Left lung (tissue), 10 donors: ENCODE results near the gene JARID2. TPM values are rescaled to one million over a fixed set of nuclear protein-coding genes. Genes with fewer than 3 reads are reported as not detected.

Experiments
- ATAC-seq: fragments of 200-7000 bp; cut with Tn5 transposase; one replicate; pipeline ENCODE4 v1.9.1; 2020; ENCODE audit warnings: moderate library complexity
- DNase-seq, 4 donors: peaks; one replicate each; pipeline ENCODE4 v3.0.0-alpha.2; 2013 to 2020
- H3K27ac ChIP-seq, 2 donors: fragments of 200-600 bp; sonication (generic) in 1 of 2; one replicate each; pipeline versions ENCODE4 v1.5.0 to v1.8.0; 2020 to 2021
- H3K27me3 ChIP-seq, 2 donors: fragments of 200-600 bp; sonication (generic) in 1 of 2; one replicate each; pipeline versions ENCODE4 v1.5.0 to v1.8.0; 2020 to 2021
- H3K36me3 ChIP-seq, 2 donors: fragments of 200-600 bp; sonication (generic) in 1 of 2; one replicate each; pipeline versions ENCODE4 v1.5.0 to v1.8.0; 2020 to 2021
- H3K4me1 ChIP-seq, 2 donors: fragments of 200-600 bp; one replicate each; pipeline ENCODE4 v1.8.0; 2021
- H3K4me3 ChIP-seq, 2 donors: fragments of 200-600 bp; sonication (generic) in 1 of 2; one replicate each; pipeline versions ENCODE4 v1.5.0 to v1.8.0; 2020 to 2021; ENCODE audit warnings: mild to moderate bottlenecking in 1 of 2
- H3K9me3 ChIP-seq, 2 donors: fragments of 200-600 bp; sonication (generic) in 1 of 2; one replicate each; pipeline versions ENCODE4 v1.5.0 to v1.8.0; 2020 to 2021
- CTCF ChIP-seq, 2 donors: fragments of 200-600 bp; sonication (generic) in 1 of 2; IDR thresholded peaks; one replicate each; pipeline versions ENCODE4 v1.5.0 to v1.8.0; 2021; ENCODE audit warnings: antibody characterized with exemption in 2 of 2
- intact Hi-C, 2 donors: fragments of 100-400 bp; cut with DNase I; formaldehyde crosslinking; loops; one replicate each; pipeline versions ENCODE4 v1.11.2 to v1.14.2; 2022
- polyA plus RNA-seq, 6 donors: library from polyadenylated mRNA; unstranded; fragments of 120-200 nt; gene quantifications; one replicate each; pipeline ENCODE4 v1.2.1, GENCODE V29; 2013; ENCODE audit not compliant: insufficient read length in 6 of 6
- total RNA-seq, 2 donors: library from RNA; stranded (reverse); fragmentation: NEBNext Ultra II Directional; extraction: Animal tissue kit (Norgen Biotek cat#: 25700); gene quantifications; one replicate each; pipeline ENCODE4 v1.2.1, GENCODE V29; 2021
- donor health status: DM: no; HTN: yes; CAD: no.
- donor health status: DM: no; HTN: no; CAD: no.

Gene JARID2
- total and polyA plus RNA-seq, 8 donors: 10.2 to 19.4 (median 17.8) TPM

- no peak for TF ChIP-seq CTCF (IDR thresholded peaks at IDR 0.05)
- intact Hi-C loops: no loop called here
- Histone ChIP-seq H3K4me1 (peaks cover 4 to 71% of the 10 kb centered on the region in 2 donors), H3K9me3 (no peaks in the 10 kb centered on the region), H3K36me3 (no peaks in the 10 kb centered on the region), H3K27ac (no peak overlapping the region), H3K4me3 (no peak overlapping the region), H3K27me3 (no peaks in the 10 kb centered on the region)
- no peak for ATAC-seq
- DNase-seq: no peak
Observed at GRCh38 chr6:15352845-15353244, 107.0 kb downstream of the JARID2 start.

GRCh38 chr6:15355683-15356099 lies 109.8 kb downstream of the JARID2 start:
- no peak overlapping the region for H3K27ac ChIP-seq
- no peak overlapping the region for H3K4me3 ChIP-seq
- H3K36me3 ChIP-seq: no peaks in the 10 kb centered on the region
- DNase-seq (no peak), ATAC-seq (no peak)
- no peaks in the 10 kb centered on the region for H3K9me3 ChIP-seq
- peaks cover 4 to 68% of the 10 kb centered on the region in 2 donors for H3K4me1 ChIP-seq
- intact Hi-C loops: no loop called here
- H3K27me3 ChIP-seq: no peaks in the 10 kb centered on the region
- TF ChIP-seq CTCF (IDR thresholded peaks at IDR 0.05): no peak

- no peak for TF ChIP-seq CTCF (IDR thresholded peaks at IDR 0.05)
- Histone ChIP-seq H3K9me3 (no peaks in the 10 kb centered on the region), H3K4me1 (peaks cover 4 to 63% of the 10 kb centered on the region in 2 donors), H3K36me3 (no peaks in the 10 kb centered on the region), H3K27ac (no peak overlapping the region), H3K4me3 (no peak overlapping the region), H3K27me3 (no peaks in the 10 kb centered on the region)
- intact Hi-C loops: no loop called here
- no peak for DNase-seq
- no peak for ATAC-seq
Observed at GRCh38 chr6:15356179-15356578, 110.3 kb downstream of the JARID2 start.

GRCh38 chr6:15356937-15357336 lies 111.1 kb downstream of the JARID2 start:
- no peak for TF ChIP-seq CTCF (IDR thresholded peaks at IDR 0.05)
- no peak overlapping the region for H3K27ac ChIP-seq
- intact Hi-C loops: no loop called here
- no peaks in the 10 kb centered on the region for H3K9me3 ChIP-seq
- no peaks in the 10 kb centered on the region for H3K27me3 ChIP-seq
- ATAC-seq (no peak), DNase-seq (no peak)
- peaks cover 0 to 56% of the 10 kb centered on the region in 2 donors for H3K4me1 ChIP-seq
- H3K36me3 ChIP-seq: no peaks in the 10 kb centered on the region
- no peak overlapping the region for H3K4me3 ChIP-seq

GRCh38 chr6:15357782-15358181 lies 111.9 kb downstream of the JARID2 start:
- no peaks in the 10 kb centered on the region for H3K27me3 ChIP-seq
- H3K4me3 ChIP-seq: no peak overlapping the region
- H3K27ac ChIP-seq: no peak overlapping the region
- no peak for TF ChIP-seq CTCF (IDR thresholded peaks at IDR 0.05)
- peaks cover 0 to 51% of the 10 kb centered on the region in 2 donors for H3K4me1 ChIP-seq
- no peaks in the 10 kb centered on the region for H3K36me3 ChIP-seq
- peak in 1 of 4 donors; percentile 58 for DNase-seq
- intact Hi-C loops: no loop called here
- no peak for ATAC-seq
- no peaks in the 10 kb centered on the region for H3K9me3 ChIP-seq
